HG02840 (cell line): Measurements from ENCODE around the gene KRR1.
"Not testable (repeated sequence)": the region's sequence is repeated elsewhere in the genome, so short reads cannot be mapped to it uniquely, and the experiment has no call there.

Experiments used
- ATAC-seq: cut with Tn5 transposase; IDR thresholded peaks from one replicate; pipeline ENCODE4 v1.9.1; 2021; ENCODE audit warnings: mild to moderate bottlenecking, moderate library complexity, moderate number of reproducible peaks; ENCODE audit not compliant: unreplicated experiment, low FRiP score

Gene KRR1

DNA sequence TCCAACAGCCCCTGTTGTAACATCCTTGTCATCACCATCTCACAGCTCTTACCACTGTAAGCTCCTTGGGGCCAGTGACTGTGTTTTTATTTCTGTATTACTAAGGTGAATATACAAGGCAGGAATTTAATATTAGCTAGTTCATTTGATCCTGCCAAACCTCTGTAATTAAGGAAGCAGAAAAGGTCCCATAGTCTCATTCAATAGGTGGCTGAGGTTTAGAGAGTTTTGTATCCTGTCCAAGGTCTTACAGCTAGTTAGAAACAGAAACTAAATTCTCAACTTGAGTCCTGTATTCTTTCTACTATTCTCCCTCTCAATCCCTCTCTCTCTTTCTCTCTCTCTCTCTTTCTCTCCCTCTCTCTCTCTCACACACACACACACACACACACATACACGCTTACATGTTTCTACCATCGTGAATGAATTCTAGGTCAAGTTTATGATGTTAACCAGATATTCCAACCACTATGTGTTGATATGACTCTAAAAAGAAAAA, 31.4 kb downstream of the KRR1 start:
- ATAC-seq: peak; percentile 27

DNA sequence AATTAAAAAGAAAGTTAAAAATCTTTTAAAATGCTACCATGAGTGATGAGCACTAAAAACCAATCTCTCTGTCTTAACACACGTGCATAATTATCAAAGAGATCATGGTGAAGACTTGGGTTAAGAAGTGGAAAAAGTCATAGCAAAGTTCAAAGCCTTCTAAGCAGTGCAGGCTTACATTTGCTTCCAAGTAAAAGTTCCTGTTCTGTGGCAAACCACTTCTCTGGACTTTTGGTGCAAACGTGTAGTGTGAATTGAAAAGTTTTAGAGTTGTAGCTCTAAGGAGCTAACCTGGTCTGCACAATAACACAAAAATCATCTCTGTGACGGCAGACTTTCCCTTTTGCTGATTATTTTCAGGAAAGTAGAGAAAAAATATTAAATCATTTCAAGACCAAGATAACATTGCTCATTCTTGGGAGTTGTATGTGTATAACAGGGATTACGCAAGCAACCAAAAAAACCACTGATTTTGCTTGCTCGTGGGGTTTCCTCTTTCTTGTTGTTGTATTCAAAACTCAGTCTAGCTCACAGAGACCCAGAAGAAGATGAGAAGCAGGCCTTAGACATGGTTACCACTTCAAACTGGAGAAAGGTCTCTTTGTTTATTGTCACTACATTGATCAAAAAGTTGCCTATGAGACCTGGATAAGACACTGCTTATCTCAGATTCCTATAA, 33.2 kb downstream of the KRR1 start:
- ATAC-seq: no peak

- no peak for ATAC-seq
Observed at GRCh38 chr12:75477137-75477536, 34.3 kb downstream of the KRR1 start.

- no peak for ATAC-seq
Observed at GRCh38 chr12:75476071-75476470, 35.3 kb downstream of the KRR1 start.

- no peak for ATAC-seq
Observed at GRCh38 chr12:75474116-75474515, 37.3 kb downstream of the KRR1 start.

GRCh38 chr12:75471902-75472890, 39.2 kb downstream of the KRR1 start:
- no peak for ATAC-seq

DNA sequence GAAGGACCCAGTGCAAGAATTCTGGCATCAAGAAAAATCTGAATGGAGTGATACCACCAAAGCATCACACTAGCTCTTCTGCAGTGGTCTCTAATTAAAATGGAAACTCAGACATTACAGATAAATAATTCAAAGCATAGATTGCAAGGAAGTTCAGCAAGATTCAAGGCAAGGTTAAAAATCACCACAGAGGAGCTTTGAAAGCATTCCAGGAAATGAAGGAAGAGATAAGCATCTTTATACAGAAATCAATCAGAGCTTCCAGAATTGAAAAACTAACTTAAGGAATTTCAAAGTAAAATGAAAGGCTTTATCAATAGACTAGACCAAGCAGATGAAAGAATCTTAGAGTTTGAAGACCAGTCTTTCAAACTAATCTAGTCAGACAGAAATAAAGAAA, 51.2 kb downstream of the KRR1 start:
- no peak for ATAC-seq

GRCh38 chr12:75459755-75460154, 51.7 kb downstream of the KRR1 start:
- ATAC-seq: no peak

DNA sequence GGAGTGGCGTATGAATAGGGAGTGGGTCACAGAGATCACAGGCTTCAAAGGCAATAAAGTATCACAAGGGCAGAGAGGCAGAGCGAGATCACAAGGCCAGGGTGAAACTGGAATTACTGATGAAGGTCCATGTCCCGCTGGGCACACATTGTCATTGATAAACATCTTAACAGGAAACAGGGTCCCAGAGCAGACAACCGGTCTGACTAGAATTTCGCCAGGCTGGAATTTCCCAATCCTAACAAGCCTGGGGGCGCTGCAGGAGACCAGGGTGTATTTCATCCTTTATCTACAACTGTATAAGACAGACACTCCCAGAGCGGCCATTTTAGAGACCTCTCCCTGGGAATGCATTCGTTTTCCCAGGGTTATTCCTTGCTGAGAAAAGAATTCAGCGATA, 53.5 kb downstream of the KRR1 start:
- not testable (repeated sequence) for ATAC-seq

DNA sequence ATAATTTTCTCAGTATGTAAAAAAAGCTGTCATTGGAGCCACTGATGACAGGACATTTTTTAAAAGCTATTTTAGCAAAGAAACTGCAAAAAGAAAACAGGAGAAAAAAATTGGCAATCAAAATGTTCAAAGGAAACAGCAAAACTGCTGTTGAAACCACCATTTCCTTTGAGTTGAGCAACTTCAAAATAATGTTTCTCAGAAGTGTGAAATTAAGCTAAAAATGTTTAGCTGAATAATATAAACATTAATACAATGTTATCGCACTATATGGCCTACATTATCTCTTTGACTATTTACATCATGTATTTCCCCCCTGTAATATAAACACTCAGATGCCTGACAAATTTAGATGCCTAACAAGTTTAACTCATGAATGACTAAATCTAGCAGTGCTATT, 54.2 kb downstream of the KRR1 start:
- ATAC-seq: no peak

DNA sequence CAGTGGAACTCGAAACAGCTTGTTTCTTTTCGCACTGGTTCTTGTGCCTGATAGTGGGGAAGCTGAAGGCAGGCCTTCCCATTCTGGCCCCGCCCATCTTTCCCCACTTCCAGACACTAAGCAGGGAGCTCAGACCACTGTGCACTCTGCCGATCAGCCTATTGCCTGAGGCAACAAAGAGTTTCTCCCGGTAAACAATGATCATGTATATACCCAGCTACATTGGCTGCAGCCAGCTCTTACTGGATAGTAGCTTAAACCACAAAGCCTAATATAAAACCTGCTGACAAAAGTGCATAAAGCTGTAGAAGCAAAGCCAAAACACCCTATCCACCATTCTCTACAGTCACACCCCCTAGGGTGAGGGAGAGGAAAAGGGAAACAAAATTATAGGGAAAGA, 55.6 kb downstream of the KRR1 start:
- ATAC-seq: no peak

GRCh38 chr12:75452675-75453330, 58.6 kb downstream of the KRR1 start:
- no peak for ATAC-seq

DNA sequence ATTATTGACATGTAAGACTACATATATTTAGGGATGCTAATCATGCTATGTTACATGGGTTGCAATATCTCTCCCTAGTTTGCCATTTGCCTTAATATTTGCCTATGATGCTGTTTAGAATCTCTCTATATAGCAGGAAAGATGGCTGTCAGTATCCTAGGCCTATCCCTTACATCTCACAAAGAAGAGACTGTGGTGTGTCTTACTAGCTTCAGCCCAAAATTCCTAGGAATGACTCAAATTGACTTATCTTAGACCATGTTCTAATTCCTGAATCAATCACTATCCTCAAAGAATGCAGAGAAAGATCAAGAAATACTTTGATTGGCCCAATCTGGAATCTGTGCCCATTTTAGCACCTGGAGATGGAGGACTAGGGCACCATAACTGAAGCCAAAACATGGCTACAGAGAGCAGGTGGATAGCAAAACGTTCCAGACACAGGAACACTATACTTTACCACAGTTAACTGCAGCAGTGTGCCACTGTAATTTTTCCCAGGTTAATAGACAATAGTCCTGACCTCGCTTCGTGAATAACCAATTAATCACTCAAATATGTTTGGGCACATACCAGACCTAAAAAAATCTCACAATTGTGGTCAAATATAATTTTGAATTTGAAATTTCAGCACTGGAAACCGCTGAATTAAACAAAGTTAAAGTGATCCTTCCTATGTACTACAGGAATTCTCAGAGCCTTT, 63.6 kb downstream of the KRR1 start:
- ATAC-seq: no peak

DNA sequence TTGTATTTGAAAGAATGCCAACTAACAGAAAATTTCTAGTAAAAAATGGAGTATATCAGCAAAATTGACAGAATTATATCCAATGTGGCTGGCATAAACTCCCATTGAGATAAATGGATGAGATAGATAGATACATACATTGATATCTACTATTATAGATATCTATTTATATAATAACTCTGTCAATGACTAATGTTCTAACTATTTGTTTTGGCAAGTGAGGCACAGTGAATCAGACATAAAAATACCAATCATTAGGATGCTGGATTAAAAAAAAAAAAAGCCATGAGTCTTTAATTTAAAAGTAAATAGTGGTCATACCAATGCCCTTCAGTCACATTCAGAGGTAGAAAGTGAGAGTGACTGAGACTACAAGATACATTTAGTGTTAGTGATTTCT, 64.6 kb downstream of the KRR1 start:
- ATAC-seq: no peak

- ATAC-seq: not testable (repeated sequence)
Observed at GRCh38 chr12:75445137-75445507, 66.3 kb downstream of the KRR1 start.

DNA sequence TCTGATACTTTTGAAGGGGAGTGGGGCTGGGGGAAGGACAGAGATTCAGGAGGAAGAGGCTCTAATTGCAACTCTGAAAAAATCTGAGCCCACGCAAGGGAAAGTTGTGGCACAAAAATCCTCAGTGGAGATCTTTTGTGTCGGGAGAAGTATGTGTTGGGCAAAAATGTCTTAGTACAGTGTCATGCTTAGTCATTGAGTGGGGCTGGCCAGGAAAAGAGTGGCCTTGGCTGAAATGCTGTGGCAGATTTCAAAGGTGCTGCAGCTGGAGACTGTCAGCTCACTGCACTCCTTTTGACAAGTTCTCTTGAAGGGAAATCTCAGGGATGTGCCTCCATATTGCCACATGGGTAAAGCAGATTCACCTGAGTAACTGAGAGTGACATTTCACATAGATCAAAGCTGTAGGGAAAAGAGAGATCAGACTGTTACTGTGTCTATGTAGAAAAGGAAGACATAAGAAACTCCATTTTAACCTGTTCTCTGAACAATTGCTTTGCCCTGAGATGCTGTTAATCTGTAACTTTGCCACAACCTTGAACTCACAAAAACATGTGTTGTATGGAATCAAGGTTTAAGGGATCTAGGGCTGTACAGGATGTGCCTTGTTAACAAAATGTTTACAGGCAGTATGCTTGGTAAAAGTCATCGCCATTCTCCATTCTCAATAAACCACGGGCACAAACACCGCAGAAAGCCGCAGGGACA, 66.8 kb downstream of the KRR1 start:
- no peak for ATAC-seq

- ATAC-seq: no peak
Observed at GRCh38 chr12:75443709-75444108, 67.7 kb downstream of the KRR1 start.

DNA sequence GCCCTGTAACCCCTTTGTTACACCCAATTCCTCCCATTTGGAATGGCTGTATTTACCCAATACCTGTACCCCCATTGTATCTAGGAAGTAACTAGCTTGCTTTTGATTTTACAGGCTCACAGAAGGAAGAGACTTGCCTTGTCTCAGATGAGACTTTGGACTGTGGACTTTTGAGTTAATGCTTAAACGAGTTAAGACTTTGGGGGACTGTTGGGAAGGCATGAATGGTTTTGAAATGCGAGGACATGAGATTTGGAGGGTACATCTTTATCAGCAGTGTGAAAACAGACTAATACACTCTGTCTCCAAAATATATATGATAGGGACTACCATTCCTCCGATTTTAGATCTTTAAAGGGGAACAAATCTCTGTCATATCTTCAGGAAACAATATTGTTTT, 69.0 kb downstream of the KRR1 start:
- ATAC-seq: not testable (repeated sequence)

DNA sequence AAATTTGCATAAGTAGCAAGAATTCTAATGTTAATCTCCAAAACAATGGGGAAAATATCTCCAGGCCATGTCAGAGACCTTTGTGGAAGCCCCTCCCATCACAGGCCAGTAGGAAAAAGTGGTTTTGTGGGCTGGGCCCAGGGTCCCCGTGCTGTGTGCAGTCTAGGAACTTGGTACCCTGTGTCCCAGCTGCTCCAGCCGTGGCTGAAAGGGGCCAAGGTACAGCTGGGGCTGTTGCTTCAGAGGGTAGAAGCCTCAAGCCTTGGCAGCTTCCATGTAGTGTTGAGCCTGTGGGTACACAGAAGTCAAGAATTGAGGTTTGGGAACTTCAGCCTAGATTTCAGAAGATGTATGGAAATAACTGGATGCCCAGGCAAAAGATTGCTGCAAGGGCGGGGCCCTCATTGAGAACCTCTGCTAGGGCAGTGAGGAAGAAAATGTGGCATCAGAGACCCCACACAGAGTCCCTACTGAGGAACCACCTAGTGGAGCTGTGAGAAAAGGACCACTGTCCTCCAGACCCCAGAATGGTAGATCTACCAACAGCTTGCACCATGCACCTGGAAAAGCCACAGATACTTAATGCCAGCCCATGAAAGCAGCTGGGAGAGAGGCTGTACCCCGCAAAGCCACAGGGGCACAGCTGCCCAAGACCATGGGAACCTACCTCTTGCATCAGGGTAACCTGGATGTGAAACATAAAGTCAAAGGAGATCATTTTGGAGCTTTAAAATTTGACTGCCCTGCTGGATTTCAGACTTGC, 69.5 kb downstream of the KRR1 start:
- ATAC-seq: not testable (repeated sequence)
